Right cardiac atrium (tissue), 5 donors: ENCODE measurements around the gene PTPRS. TPM values are rescaled to one million over a fixed set of nuclear protein-coding genes. Genes with fewer than 3 reads are reported as not detected.
A peak's percentile ranks its signal among the peaks of the same experiment; 100 is the strongest.
"Not testable (repeated sequence)": the region's sequence is repeated elsewhere in the genome, so short reads cannot be mapped to it uniquely, and the experiment has no call there.

ENCODE experiments used
- ATAC-seq, 2 donors: fragments of 200-7000 bp; cut with Tn5 transposase; one replicate each; pipeline versions ENCODE4 v1.8.0 to v1.9.1; 2020; ENCODE audit warnings: moderate library complexity in 2 of 2, mild to moderate bottlenecking in 1 of 2
- DNase-seq, 3 donors: peaks; one replicate each; pipeline ENCODE4 v3.0.0-alpha.2; 2020
- H3K27ac ChIP-seq: one replicate; pipeline ENCODE4 v1.5.1; 2013; ENCODE audit warnings: mild to moderate bottlenecking, low read length, control low read depth, moderate library complexity
- H3K27me3 ChIP-seq: one replicate; pipeline ENCODE4 v1.6.1; 2013; ENCODE audit not compliant: control insufficient read depth, insufficient read depth
- H3K4me1 ChIP-seq: one replicate; pipeline ENCODE4 v1.6.1; 2013; ENCODE audit warnings: low read length; ENCODE audit not compliant: control insufficient read depth, insufficient read depth
- H3K4me3 ChIP-seq: one replicate; pipeline ENCODE4 v1.5.1; 2013; ENCODE audit warnings: low read length, control low read depth
- H3K9me3 ChIP-seq: one replicate; pipeline ENCODE4 v1.6.1; 2013; ENCODE audit warnings: low read length; ENCODE audit not compliant: control insufficient read depth
- WGBS: extraction: QIAGEN DNeasy Blood & Tissue Kit; methylation state at CpG from one replicate; pipeline ENCODE4 v1.1.7; 2013; 5-methylcytosine and 5-hydroxymethylcytosine counted together
- intact Hi-C, 4 donors: fragments of 100-400 bp; cut with DNase I; formaldehyde crosslinking; loops; one replicate each; pipeline versions ENCODE4 v1.11.0 to v1.14.0; 2022 to 2023
- long read RNA-seq, 4 donors: library from polyadenylated mRNA; unstranded; transcript quantifications; one replicate each; pipeline ENCODE4 v2.0.0, GENCODE V29; 2020 to 2021
- polyA plus RNA-seq: library from polyadenylated mRNA; stranded (reverse); fragments of 200-250 nt; gene quantifications from one replicate; pipeline ENCODE4 v1.2.3, GENCODE V29; 2013
- total RNA-seq, 4 donors: library from RNA; stranded (reverse); fragmentation: NEBNext Ultra II Directional; extraction: Animal tissue kit (Norgen Biotek cat#: 25700); gene quantifications; one replicate each; pipeline ENCODE4 v1.2.1, GENCODE V29; 2021
- donor health status: healthy with polysubstance abuse.
- donor health status: DM: no; HTN: yes; CAD: no.
- donor health status: DM: no; HTN: no; CAD: no.
- donor health status: DM: no; HTN: yes; CAD: no; lungs with severe emphysema.
- donor health status: DM: yes; HTN: yes; CAD: no.

Gene PTPRS
- total RNA-seq: 100 to 1,000 TPM; 122 to 153 (median 126) TPM
- 31.9 TPM for polyA plus RNA-seq
- long read RNA-seq, donor 1, partial matches to known transcripts: 78 of 105 reads
- long read RNA-seq, donor 1, other reads (novel, unspliced or antisense): 27 of 105 reads
- long read RNA-seq, donor 2, partial matches to known transcripts: 7 of 9 reads
- long read RNA-seq, donor 2, other reads (novel, unspliced or antisense): 2 of 9 reads
- long read RNA-seq, donor 3, partial matches to known transcripts: 39 of 53 reads
- long read RNA-seq, donor 3, other reads (novel, unspliced or antisense): 14 of 53 reads
- long read RNA-seq, donor 4, partial matches to known transcripts: 12 of 20 reads
- long read RNA-seq, donor 4, other reads (novel, unspliced or antisense): 8 of 20 reads

DNA sequence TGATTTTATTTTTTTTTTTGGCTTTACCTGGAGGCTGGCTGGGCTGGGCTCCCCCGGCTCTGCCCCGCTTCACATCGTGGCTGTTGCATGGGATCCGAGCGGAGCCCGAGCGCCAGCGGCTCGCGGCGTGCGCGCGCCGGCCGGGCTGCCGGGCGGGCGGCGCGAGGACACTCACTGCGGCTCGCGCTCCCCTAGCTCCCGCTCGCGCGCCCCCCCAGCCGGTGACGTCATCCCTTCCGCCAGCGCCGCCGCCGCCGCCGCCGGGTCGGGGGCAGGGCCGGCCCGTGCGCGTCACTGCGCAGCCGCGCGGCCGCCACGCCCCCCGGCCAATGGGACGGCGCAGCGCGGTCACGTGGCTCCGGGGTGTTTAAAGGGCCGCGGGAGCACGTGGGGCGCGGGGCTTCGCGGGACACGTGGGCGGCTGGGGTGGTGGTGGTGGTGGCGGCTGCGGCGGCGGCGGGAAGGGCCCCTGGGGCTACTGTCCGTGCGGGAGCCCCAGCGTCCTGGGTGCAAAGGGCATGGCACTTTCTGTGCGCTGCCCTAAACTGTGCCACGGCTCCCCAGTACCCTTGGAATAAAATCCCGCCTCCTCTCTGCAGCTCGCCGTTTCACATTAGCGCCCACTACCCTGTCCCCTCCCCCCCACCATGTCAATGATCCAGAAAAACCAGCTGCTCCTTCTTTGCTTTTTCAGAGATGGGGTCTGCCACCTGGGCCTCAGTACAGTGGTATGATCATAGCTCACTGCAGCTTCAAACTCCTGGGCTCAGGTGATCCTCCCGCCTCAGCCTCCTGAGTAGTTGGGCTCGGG lies at the start of gene PTPRS:
TSS of gene PTPRS (minus strand) at position 176 of the 811 bp plus-strand sequence. CDS start 54,672 bp downstream, outside the sequence.
- Histone ChIP-seq H3K9me3 (no peaks in the 10 kb centered on the region), H3K4me1 (no peaks in the 10 kb centered on the region), H3K27me3 (no peaks in the 10 kb centered on the region), H3K4me3 (peak within 1 kb of the TSS; percentile 86), H3K27ac (no peak within 1 kb of the TSS)
- intact Hi-C loops: no loop called here
- peak; percentile 86 to 91 for ATAC-seq
- WGBS: 6% methylated on average over 81 of the region's 81 CpGs
- DNase-seq: peak; percentile 89 to 96 (median 95)

DNA sequence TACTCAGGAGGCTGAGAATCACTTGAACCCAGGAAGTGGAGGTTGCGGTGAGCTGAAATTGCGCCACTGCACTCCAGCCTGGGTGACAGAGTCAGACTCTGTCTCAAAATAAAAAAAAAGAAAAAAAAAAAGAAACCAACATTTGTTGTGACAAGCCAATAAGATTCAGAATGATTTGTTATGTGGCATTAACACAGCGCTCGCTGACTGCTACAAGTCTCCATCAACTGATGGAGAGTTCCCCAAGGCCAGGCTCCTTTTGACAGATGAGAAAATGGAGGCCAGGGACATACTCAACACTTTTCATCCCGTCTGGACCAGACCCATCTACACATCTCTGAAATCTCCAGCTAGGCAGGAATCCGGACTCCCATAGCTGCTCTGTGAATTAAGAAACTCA lies 48.7 kb upstream of the PTPRS start:
- H3K27ac ChIP-seq: no peak overlapping the region
- intact Hi-C loops: no loop called here
- no peaks in the 10 kb centered on the region for H3K27me3 ChIP-seq
- H3K4me1 ChIP-seq: no peaks in the 10 kb centered on the region
- H3K4me3 ChIP-seq: no peak overlapping the region
- no peak for DNase-seq
- peaks cover 5% of the 10 kb centered on the region for H3K9me3 ChIP-seq
- WGBS: 88% methylated on average over 6 of the region's 6 CpGs
- no peak for ATAC-seq

DNA sequence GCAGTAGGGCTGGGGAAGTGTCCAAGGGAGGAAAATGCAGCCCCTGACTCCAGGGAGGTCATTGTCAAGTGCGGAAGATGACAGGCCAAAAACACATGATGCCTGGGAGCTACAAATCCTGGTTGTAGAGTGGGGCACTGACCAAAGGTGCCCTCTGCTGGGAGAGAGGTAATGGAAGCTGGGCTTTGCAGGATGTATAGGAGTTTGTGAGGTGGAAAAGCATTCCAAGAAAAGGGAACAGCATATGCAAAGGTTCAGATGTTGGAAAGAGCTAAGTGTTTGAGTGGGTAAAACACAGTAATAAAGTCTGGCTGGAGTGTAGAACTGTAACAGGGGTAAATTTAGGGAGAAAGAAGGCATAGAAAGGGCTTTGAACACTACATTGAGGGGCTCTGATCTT lies 46.9 kb upstream of the PTPRS start:
- Histone ChIP-seq H3K4me1 (no peaks in the 10 kb centered on the region), H3K4me3 (no peak overlapping the region), H3K27me3 (no peaks in the 10 kb centered on the region), H3K27ac (no peak overlapping the region), H3K9me3 (peaks cover 5% of the 10 kb centered on the region)
- ATAC-seq (no peak), DNase-seq (no peak)
- WGBS: 98% methylated on average over 1 of the region's 1 CpG
- intact Hi-C loops: no loop called here

DNA sequence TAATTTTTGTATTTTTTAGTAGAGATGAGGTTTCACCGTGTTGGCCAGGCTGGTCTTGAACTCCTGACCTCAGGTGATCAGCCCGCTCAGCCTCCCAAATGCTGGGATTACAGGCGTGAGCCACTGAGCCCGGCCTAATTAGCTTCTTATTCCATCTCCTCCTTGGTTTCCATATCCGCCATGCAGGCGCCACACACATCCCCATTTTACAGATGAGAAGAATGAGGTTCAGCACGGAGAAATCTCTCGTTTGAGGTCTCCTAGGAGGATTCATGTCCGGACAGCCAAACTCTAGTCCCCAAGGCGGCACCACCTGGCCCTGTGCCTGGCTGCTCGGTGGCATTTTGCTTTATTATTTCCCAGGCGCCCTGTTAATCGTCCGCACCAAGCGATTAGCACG lies 46.2 kb upstream of the PTPRS start:
- Histone ChIP-seq H3K27me3 (no peaks in the 10 kb centered on the region), H3K4me1 (no peaks in the 10 kb centered on the region), H3K4me3 (no peak overlapping the region), H3K27ac (no peak overlapping the region), H3K9me3 (peaks cover 5% of the 10 kb centered on the region)
- intact Hi-C loops: no loop called here
- WGBS: 74% methylated on average over 16 of the region's 16 CpGs
- ATAC-seq: no peak
- DNase-seq: no peak

DNA sequence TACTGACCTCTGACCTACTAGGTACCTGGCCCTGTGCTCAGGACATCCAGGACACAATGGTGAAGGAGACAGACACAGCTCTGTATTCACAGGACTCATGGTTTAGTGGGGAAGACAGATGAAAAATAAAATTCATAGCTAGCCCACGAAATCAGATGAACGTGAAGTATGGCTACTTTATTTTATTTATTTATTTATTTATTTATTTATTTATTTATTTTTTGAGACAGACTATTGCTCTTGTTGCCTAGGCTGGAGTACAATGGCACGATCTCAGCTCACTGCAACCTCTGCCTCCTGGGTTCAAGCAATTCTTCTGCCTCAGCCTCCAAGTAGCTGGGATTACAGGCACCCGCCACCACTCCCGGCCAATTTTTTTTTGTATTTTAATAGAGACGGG lies 40.6 kb upstream of the PTPRS start:
- H3K4me1 ChIP-seq, H3K27ac ChIP-seq, H3K4me3 ChIP-seq, intact Hi-C loops, ATAC-seq, H3K9me3 ChIP-seq, H3K27me3 ChIP-seq, DNase-seq: not testable (repeated sequence)
- 94% methylated on average over 6 of the region's 6 CpGs for WGBS

DNA sequence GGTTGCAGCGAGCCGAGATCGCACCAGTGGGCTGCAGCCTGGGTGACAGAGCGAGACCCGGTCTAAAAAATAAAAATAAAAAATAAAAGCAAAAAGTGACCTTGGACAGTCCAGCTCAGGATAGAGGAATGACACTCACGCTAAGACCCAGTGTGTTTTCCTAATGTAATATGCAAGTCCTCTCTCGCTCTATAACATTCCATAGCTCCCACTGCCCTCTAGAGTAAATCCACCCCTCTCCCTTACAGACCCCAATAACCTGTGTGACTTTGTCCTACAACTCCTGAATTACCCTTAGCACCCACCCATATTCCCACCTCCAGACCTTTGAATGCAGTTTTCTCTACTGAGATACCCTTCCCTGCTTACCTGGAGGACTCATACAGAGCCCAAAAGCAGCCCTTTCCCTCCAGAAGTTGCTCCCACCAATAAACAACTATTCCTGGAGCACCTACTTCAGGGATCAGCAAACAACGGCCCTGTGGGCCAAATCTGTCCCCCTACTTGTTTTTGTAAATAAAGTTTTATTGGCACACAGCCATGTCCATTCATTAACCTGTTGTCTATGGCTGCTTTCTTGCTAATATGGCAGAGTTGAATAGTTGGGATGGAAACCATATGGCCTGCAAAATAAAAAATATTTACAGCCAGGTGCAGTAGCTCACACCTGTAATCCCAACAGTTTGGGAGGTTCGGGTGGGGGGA lies 39.8 kb upstream of the PTPRS start:
- peaks cover 2% of the 10 kb centered on the region for H3K9me3 ChIP-seq
- no peak for DNase-seq
- WGBS: 92% methylated on average over 9 of the region's 9 CpGs

DNA sequence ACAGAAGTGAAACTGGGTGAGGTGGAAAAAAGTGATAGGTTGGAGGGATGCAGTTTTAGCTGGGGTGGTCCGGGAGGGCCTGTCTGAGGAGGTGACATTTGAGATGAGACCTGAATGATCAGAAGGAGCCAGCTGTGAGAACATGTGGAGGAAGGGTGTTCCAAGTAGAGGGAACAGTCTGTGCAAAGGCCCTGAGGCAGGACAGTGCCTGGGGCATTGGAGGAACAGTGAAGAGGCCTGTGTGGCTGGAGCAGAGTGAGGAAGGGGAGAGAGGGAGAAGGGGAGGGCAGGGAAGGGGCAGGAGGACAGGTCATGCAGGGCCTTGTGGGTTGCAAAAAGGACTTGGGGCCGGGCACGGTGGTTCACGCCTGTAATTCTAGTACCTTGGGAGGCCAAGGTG lies 36.3 kb upstream of the PTPRS start:
- Histone ChIP-seq H3K27ac (no peak overlapping the region), H3K27me3 (no peaks in the 10 kb centered on the region), H3K4me3 (no peak overlapping the region), H3K9me3 (peaks cover 2% of the 10 kb centered on the region), H3K4me1 (no peaks in the 10 kb centered on the region)
- DNase-seq: no peak
- intact Hi-C loops: no loop called here
- WGBS: 90% methylated on average over 4 of the region's 4 CpGs
- no peak for ATAC-seq

More for the DNA sequence above, 39.8 kb upstream of the PTPRS start:
- Histone ChIP-seq H3K4me1 (no peaks in the 10 kb centered on the region), H3K27me3 (no peaks in the 10 kb centered on the region), H3K4me3 (no peak overlapping the region), H3K27ac (no peak overlapping the region)
- no peak for ATAC-seq
- intact Hi-C loops: no loop called here

DNA sequence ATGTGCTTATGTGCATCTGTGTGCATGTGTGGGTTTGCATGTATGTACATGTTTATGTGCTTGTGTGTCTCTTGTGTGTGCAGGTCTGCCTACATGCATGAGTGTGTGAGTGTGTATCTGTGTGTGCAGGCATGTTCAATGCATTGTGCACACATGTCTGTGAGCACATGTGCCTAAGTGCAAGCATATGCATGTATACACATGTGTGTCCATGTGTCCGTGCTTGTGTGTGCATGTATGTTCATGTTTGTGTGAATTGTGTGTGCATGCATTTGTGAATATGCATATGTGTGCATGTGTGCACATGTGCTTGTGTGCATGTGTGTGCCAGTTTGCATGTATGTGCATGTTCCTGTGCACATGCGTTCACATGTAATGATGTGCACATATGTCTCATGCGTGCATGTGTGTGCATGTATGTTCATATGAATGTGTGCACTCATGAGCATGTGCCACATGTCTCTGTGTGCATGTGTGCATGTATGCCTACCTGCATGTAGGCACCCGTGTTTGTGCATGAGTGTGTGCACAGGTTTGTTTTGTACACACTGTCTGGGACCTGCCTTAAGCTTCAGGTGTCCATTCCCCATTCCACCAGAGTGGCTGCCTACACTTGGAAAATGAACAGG lies 32.1 kb upstream of the PTPRS start:
- 93% methylated on average over 4 of the region's 4 CpGs for WGBS
- H3K9me3 ChIP-seq: no peaks in the 10 kb centered on the region
- no peak overlapping the region for H3K27ac ChIP-seq
- no peaks in the 10 kb centered on the region for H3K27me3 ChIP-seq
- no peak overlapping the region for H3K4me3 ChIP-seq
- H3K4me1 ChIP-seq: no peaks in the 10 kb centered on the region
- no peak for ATAC-seq
- no peak for DNase-seq
- intact Hi-C loops: no loop called here

DNA sequence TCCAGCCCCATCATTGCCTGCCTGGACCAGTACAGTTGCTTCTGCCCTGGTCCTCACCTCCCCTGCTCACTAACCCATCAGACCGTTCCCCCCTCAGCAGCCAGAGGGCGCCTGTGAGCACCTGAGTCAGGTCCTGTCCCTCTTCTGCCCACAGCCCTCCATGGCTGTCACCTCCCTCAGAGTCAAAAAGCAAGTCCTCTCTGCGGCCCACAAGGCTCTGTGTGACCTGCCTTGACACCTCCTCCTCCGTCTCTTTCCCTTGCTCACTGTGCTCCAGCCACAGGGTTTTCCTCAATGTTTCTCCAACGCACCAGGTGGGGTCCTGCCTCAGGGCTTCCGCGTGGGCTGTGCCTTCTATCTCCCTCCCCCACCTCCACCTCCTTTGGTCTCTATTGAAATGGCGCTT lies 29.4 kb upstream of the PTPRS start:
- WGBS: 29% methylated on average over 8 of the region's 8 CpGs
- no peaks in the 10 kb centered on the region for H3K9me3 ChIP-seq
- H3K4me3 ChIP-seq: no peak overlapping the region
- H3K27ac ChIP-seq: no peak overlapping the region
- ATAC-seq: peak in 1 of 2 donors; percentile 19
- intact Hi-C loops: no loop called here
- DNase-seq: peak; percentile 26 to 68 (median 63)
- no peaks in the 10 kb centered on the region for H3K27me3 ChIP-seq
- H3K4me1 ChIP-seq: no peaks in the 10 kb centered on the region

DNA sequence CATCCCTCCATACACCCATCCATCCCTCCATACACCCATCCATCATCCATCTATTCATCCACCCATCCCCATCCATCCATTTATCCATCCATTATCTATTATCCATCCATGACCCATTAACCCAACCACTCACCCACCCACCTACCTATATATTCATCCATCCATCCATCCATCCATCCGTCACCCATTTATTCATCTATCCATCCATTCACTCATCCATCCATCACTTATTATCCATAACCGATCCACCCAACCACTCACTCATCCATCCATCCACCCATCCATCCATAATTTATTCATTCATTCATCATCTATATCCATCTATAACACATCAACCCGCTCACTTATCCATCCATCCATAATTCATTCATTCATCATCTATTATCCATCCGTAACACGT lies 28.7 kb upstream of the PTPRS start:
- H3K27me3 ChIP-seq: no peaks in the 10 kb centered on the region

More for the DNA sequence above, 28.7 kb upstream of the PTPRS start:
- no peak overlapping the region for H3K27ac ChIP-seq
- intact Hi-C loops: no loop called here
- no peak for DNase-seq
- H3K4me1 ChIP-seq: no peaks in the 10 kb centered on the region
- no peak for ATAC-seq
- 93% methylated on average over 5 of the region's 5 CpGs for WGBS
- H3K4me3 ChIP-seq: no peak overlapping the region
- no peaks in the 10 kb centered on the region for H3K9me3 ChIP-seq
